Measurements from ENCODE around the gene IGFBP4. TPM values are rescaled to one million over a fixed set of nuclear protein-coding genes. Genes with fewer than 3 reads are reported as not detected.

Gene IGFBP4
- polyA plus RNA-seq, 2 donors, result 34.1 to 80.6 TPM

DNA sequence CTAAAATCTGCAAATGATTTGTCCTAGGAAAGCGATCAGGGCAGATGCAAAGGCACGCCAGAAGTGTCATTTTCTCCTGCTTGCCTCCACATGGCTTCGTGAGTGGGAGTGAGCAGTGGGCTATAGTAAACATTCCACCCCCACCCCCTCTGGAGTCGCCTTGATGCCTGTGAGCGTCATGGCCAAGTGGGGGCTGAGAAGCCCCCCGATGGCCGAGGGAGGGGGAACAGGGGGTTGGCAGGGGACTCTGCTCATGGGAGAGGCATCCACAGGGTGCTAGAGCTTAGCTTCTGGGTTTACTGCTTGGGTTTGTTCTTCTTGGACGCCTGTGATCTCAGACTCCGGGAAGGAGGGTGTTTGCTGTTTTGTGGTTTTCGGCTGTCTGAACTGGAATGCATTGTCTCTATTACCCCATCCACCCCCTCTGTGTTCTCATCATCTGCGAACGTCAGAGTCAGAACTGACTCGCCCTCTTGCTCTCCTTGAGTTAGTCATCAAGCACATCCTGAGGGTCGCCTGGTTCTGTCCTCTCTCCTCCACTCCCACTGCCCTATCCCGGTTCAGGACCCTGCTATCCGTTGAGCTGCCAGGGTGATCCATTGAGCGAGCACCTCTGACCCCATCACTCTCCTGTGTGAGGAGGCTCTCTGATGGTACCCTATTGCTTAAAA, 42.7 kb downstream of the IGFBP4 start:
- peaks cover 0 to 20% of the 10 kb centered on the region in 2 donors for H3K36me3 ChIP-seq (ENCODE audit: control insufficient read depth in 2 of 2, insufficient read depth in 2 of 2, low read length in 1 of 2)
- no peaks in the 10 kb centered on the region for H3K9me3 ChIP-seq (ENCODE audit: control insufficient read depth in 2 of 2, insufficient read depth in 1 of 2, low read depth in 1 of 2, low read length in 1 of 2)
- H3K4me3 ChIP-seq (ENCODE audit: low read depth in 1 of 2, low read length in 2 of 2), result no peak overlapping the region
- WGBS, 2 donors, result 33 to 44% methylated on average over 17 of the region's 17 CpGs
- peaks cover 5 to 23% of the 10 kb centered on the region in 2 donors for H3K4me1 ChIP-seq (ENCODE audit: control insufficient read depth in 2 of 2, insufficient read depth in 2 of 2, low read length in 1 of 2)
- peak overlapping the region; percentile 66 to 89 for H3K27ac ChIP-seq (ENCODE audit: low read depth in 2 of 2, low read length in 1 of 2)
- no peaks in the 10 kb centered on the region for H3K27me3 ChIP-seq (ENCODE audit: control insufficient read depth in 1 of 2, insufficient read depth in 2 of 2, low read length in 2 of 2)

DNA sequence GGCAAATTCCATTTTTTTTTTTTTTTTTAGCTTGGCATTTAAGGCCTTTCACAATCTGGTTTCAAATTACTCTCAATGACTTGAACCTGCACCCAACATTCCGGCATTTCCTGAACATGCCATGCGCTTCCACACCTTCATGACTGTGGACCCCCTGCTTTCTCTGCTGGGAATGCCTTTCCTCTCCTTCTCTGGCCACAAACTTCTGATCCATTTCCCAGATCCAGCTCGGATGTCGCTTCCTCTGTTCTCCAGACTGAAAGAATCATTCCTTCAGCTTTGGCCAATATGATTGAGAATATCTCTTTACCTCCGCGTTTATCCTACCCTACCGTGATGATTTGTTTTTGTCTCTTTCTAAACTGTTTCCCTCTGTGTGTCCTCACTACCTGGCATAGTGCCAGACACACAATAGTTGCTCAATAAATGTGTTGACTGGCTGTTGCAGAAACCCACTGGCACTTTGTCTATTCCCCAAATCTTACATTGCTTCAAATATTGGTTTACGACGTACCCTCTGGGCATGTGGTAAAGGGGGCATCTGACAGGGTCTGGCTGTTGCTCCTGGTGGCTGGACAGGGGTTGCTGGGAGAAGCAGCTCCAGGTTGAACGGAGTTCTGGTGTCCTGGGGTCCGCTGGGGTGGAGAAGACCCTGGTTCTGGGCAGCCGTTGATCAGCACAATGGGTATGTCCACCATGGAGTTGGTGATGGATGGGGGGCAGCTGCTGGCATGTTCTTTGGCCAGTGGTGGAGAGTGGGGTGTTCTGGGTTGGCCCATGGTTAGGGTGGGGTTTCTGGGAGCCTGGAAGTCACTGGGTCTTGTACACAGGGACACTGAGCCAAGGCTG, 43.5 kb downstream of the IGFBP4 start:
- H3K27ac ChIP-seq (ENCODE audit: low read depth in 2 of 2, low read length in 1 of 2), result peak overlapping the region; percentile 66 to 89
- peaks cover 5 to 25% of the 10 kb centered on the region in 2 donors for H3K4me1 ChIP-seq (ENCODE audit: control insufficient read depth in 2 of 2, insufficient read depth in 2 of 2, low read length in 1 of 2)
- H3K27me3 ChIP-seq (ENCODE audit: control insufficient read depth in 1 of 2, insufficient read depth in 2 of 2, low read length in 2 of 2), result no peaks in the 10 kb centered on the region
- WGBS, 2 donors, result 70 to 73% methylated on average over 12 of the region's 12 CpGs
- H3K9me3 ChIP-seq (ENCODE audit: control insufficient read depth in 2 of 2, insufficient read depth in 1 of 2, low read depth in 1 of 2, low read length in 1 of 2), result no peaks in the 10 kb centered on the region
- H3K36me3 ChIP-seq (ENCODE audit: control insufficient read depth in 2 of 2, insufficient read depth in 2 of 2, low read length in 1 of 2), result peaks cover 0 to 20% of the 10 kb centered on the region in 2 donors
- H3K4me3 ChIP-seq (ENCODE audit: low read depth in 1 of 2, low read length in 2 of 2), result no peak overlapping the region

- WGBS, 2 donors, result 68 to 76% methylated on average over 7 of the region's 7 CpGs
- no peaks in the 10 kb centered on the region for H3K27me3 ChIP-seq (ENCODE audit: control insufficient read depth in 1 of 2, insufficient read depth in 2 of 2, low read length in 2 of 2)
- peaks cover 0 to 20% of the 10 kb centered on the region in 2 donors for H3K36me3 ChIP-seq (ENCODE audit: control insufficient read depth in 2 of 2, insufficient read depth in 2 of 2, low read length in 1 of 2)
- H3K4me1 ChIP-seq (ENCODE audit: control insufficient read depth in 2 of 2, insufficient read depth in 2 of 2, low read length in 1 of 2), result peaks cover 5 to 31% of the 10 kb centered on the region in 2 donors
- H3K9me3 ChIP-seq (ENCODE audit: control insufficient read depth in 2 of 2, insufficient read depth in 1 of 2, low read depth in 1 of 2, low read length in 1 of 2), result no peaks in the 10 kb centered on the region
- H3K27ac ChIP-seq (ENCODE audit: low read depth in 2 of 2, low read length in 1 of 2), result peak overlapping the region; percentile 66 to 89
- H3K4me3 ChIP-seq (ENCODE audit: low read depth in 1 of 2, low read length in 2 of 2), result no peak overlapping the region
Observed at GRCh38 chr17:40487371-40488020, 44.2 kb downstream of the IGFBP4 start.

GRCh38 chr17:40490289-40490853, 47.1 kb downstream of the IGFBP4 start:
- H3K27me3 ChIP-seq (ENCODE audit: control insufficient read depth in 1 of 2, insufficient read depth in 2 of 2, low read length in 2 of 2), result no peaks in the 10 kb centered on the region
- H3K4me1 ChIP-seq (ENCODE audit: control insufficient read depth in 2 of 2, insufficient read depth in 2 of 2, low read length in 1 of 2), result peaks cover 5 to 37% of the 10 kb centered on the region in 2 donors
- H3K9me3 ChIP-seq (ENCODE audit: control insufficient read depth in 2 of 2, insufficient read depth in 1 of 2, low read depth in 1 of 2, low read length in 1 of 2), result no peaks in the 10 kb centered on the region
- peaks cover 0 to 21% of the 10 kb centered on the region in 2 donors for H3K36me3 ChIP-seq (ENCODE audit: control insufficient read depth in 2 of 2, insufficient read depth in 2 of 2, low read length in 1 of 2)
- 31 to 47% methylated on average over 5 of the region's 5 CpGs for WGBS, 2 donors
- no peak overlapping the region for H3K4me3 ChIP-seq (ENCODE audit: low read depth in 1 of 2, low read length in 2 of 2)
- H3K27ac ChIP-seq (ENCODE audit: low read depth in 2 of 2, low read length in 1 of 2), result peak overlapping the region; percentile 81 to 97

- H3K36me3 ChIP-seq (ENCODE audit: control insufficient read depth in 2 of 2, insufficient read depth in 2 of 2, low read length in 1 of 2), result peaks cover 0 to 26% of the 10 kb centered on the region in 2 donors
- 60 to 65% methylated on average over 2 of the region's 2 CpGs for WGBS, 2 donors
- peaks cover 5 to 37% of the 10 kb centered on the region in 2 donors for H3K4me1 ChIP-seq (ENCODE audit: control insufficient read depth in 2 of 2, insufficient read depth in 2 of 2, low read length in 1 of 2)
- no peak overlapping the region for H3K4me3 ChIP-seq (ENCODE audit: low read depth in 1 of 2, low read length in 2 of 2)
- no peaks in the 10 kb centered on the region for H3K27me3 ChIP-seq (ENCODE audit: control insufficient read depth in 1 of 2, insufficient read depth in 2 of 2, low read length in 2 of 2)
- H3K9me3 ChIP-seq (ENCODE audit: control insufficient read depth in 2 of 2, insufficient read depth in 1 of 2, low read depth in 1 of 2, low read length in 1 of 2), result no peaks in the 10 kb centered on the region
- H3K27ac ChIP-seq (ENCODE audit: low read depth in 2 of 2, low read length in 1 of 2), result peak overlapping the region; percentile 81 to 97
Observed at GRCh38 chr17:40490982-40491381, 47.7 kb downstream of the IGFBP4 start.

- H3K27ac ChIP-seq (ENCODE audit: low read depth in 2 of 2, low read length in 1 of 2), result peak overlapping the region; percentile 81 to 97
- no peaks in the 10 kb centered on the region for H3K9me3 ChIP-seq (ENCODE audit: control insufficient read depth in 2 of 2, insufficient read depth in 1 of 2, low read depth in 1 of 2, low read length in 1 of 2)
- peaks cover 5 to 35% of the 10 kb centered on the region in 2 donors for H3K4me1 ChIP-seq (ENCODE audit: control insufficient read depth in 2 of 2, insufficient read depth in 2 of 2, low read length in 1 of 2)
- H3K4me3 ChIP-seq (ENCODE audit: low read depth in 1 of 2, low read length in 2 of 2), result no peak overlapping the region
- peaks cover 0 to 28% of the 10 kb centered on the region in 2 donors for H3K36me3 ChIP-seq (ENCODE audit: control insufficient read depth in 2 of 2, insufficient read depth in 2 of 2, low read length in 1 of 2)
- H3K27me3 ChIP-seq (ENCODE audit: control insufficient read depth in 1 of 2, insufficient read depth in 2 of 2, low read length in 2 of 2), result no peaks in the 10 kb centered on the region
- 46% methylated on average over 7 of the region's 7 CpGs for WGBS, 2 donors
Observed at GRCh38 chr17:40491486-40491885, 48.2 kb downstream of the IGFBP4 start.

DNA sequence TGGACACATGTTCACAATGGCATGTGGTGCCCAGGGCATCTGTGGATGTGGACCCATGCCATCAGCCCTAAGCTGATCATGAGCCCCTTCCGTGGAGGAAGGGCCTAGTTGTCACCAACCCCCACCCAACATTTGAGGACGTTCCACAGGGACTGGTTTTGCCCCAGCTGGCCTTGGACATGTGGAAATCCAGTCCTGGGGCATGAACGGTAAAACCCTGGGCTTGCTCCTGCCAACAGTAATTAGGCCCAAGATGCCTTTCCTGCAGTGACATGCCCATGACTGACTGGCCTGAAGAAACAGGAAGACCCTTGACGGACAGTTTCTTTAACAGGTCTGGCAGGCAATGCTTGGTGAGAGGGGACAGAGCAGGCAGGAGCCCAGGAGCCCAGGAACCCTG, 50.4 kb downstream of the IGFBP4 start:
- H3K27me3 ChIP-seq (ENCODE audit: control insufficient read depth in 1 of 2, insufficient read depth in 2 of 2, low read length in 2 of 2), result no peaks in the 10 kb centered on the region
- 46 to 62% methylated on average over 4 of the region's 4 CpGs for WGBS, 2 donors
- H3K9me3 ChIP-seq (ENCODE audit: control insufficient read depth in 2 of 2, insufficient read depth in 1 of 2, low read depth in 1 of 2, low read length in 1 of 2), result no peaks in the 10 kb centered on the region
- peak overlapping the region; percentile 57 to 94 for H3K27ac ChIP-seq (ENCODE audit: low read depth in 2 of 2, low read length in 1 of 2)
- no peak overlapping the region for H3K4me3 ChIP-seq (ENCODE audit: low read depth in 1 of 2, low read length in 2 of 2)
- peaks cover 0 to 12% of the 10 kb centered on the region in 2 donors for H3K36me3 ChIP-seq (ENCODE audit: control insufficient read depth in 2 of 2, insufficient read depth in 2 of 2, low read length in 1 of 2)
- H3K4me1 ChIP-seq (ENCODE audit: control insufficient read depth in 2 of 2, insufficient read depth in 2 of 2, low read length in 1 of 2), result peaks cover 5 to 24% of the 10 kb centered on the region in 2 donors

- Histone ChIP-seq H3K27me3 (ENCODE audit: control insufficient read depth in 1 of 2, insufficient read depth in 2 of 2, low read length in 2 of 2) (no peaks in the 10 kb centered on the region), H3K4me3 (ENCODE audit: low read depth in 1 of 2, low read length in 2 of 2) (no peak overlapping the region), H3K4me1 (ENCODE audit: control insufficient read depth in 2 of 2, insufficient read depth in 2 of 2, low read length in 1 of 2) (peaks cover 7 to 21% of the 10 kb centered on the region in 2 donors), H3K9me3 (ENCODE audit: control insufficient read depth in 2 of 2, insufficient read depth in 1 of 2, low read depth in 1 of 2, low read length in 1 of 2) (no peaks in the 10 kb centered on the region), H3K36me3 (ENCODE audit: control insufficient read depth in 2 of 2, insufficient read depth in 2 of 2, low read length in 1 of 2) (peaks cover 0 to 8% of the 10 kb centered on the region in 2 donors), H3K27ac (ENCODE audit: low read depth in 2 of 2, low read length in 1 of 2) (peak overlapping the region; percentile 26 to 63)
- 48 to 72% methylated on average over 5 of the region's 5 CpGs for WGBS, 2 donors
Observed at GRCh38 chr17:40495140-40495539, 51.9 kb downstream of the IGFBP4 start.

GRCh38 chr17:40496170-40496569, 52.9 kb downstream of the IGFBP4 start:
- 60 to 79% methylated on average over 6 of the region's 6 CpGs for WGBS, 2 donors
- Histone ChIP-seq H3K4me3 (ENCODE audit: low read depth in 1 of 2, low read length in 2 of 2) (no peak overlapping the region), H3K36me3 (ENCODE audit: control insufficient read depth in 2 of 2, insufficient read depth in 2 of 2, low read length in 1 of 2) (peaks cover 0 to 8% of the 10 kb centered on the region in 2 donors), H3K27ac (ENCODE audit: low read depth in 2 of 2, low read length in 1 of 2) (peak overlapping the region; percentile 12 to 14), H3K9me3 (ENCODE audit: control insufficient read depth in 2 of 2, insufficient read depth in 1 of 2, low read depth in 1 of 2, low read length in 1 of 2) (no peaks in the 10 kb centered on the region), H3K4me1 (ENCODE audit: control insufficient read depth in 2 of 2, insufficient read depth in 2 of 2, low read length in 1 of 2) (peaks cover 4 to 18% of the 10 kb centered on the region in 2 donors), H3K27me3 (ENCODE audit: control insufficient read depth in 1 of 2, insufficient read depth in 2 of 2, low read length in 2 of 2) (no peaks in the 10 kb centered on the region)
